HL-60 (cell line): ENCODE data around the gene PRDM1.

ENCODE experiments used
- DNase-seq, 2 experiments: peaks; one replicate each; pipeline ENCODE4 v3.0.0-alpha.2; 2010 to 2020; ENCODE audit warnings: low read depth in 1 of 2, low spot score in 1 of 2
- H3K27ac ChIP-seq: fragments of 250-450 bp; sonication (Bioruptor Pico); replicated peaks from 2 replicates; pipeline ENCODE4 v1.5.1; 2020; ENCODE audit warnings: mild to moderate bottlenecking, moderate library complexity
- H3K27me3 ChIP-seq: fragments of 250-450 bp; sonication (Bioruptor Pico); 2 replicates; pipeline ENCODE4 v1.5.1; 2021; ENCODE audit warnings: mild to moderate bottlenecking, moderate library complexity; ENCODE audit not compliant: insufficient read depth, poor library complexity, severe bottlenecking
- H3K4me3 ChIP-seq: replicated peaks from 2 replicates; pipeline ENCODE4 v1.5.1; 2011; ENCODE audit warnings: mild to moderate bottlenecking, control low read depth, low read length; ENCODE audit not compliant: insufficient read depth
- CTCF ChIP-seq: IDR thresholded peaks from one replicate; pipeline ENCODE4 v1.5.1; 2011; ENCODE audit warnings: low read length, control low read depth, inconsistent platforms; ENCODE audit not compliant: insufficient read depth
- GABPA ChIP-seq: IDR thresholded peaks from 2 replicates; pipeline ENCODE4 v1.6.1; 2012; ENCODE audit warnings: low read depth
- POLR2AphosphoS5 ChIP-seq: IDR thresholded peaks from 2 replicates; pipeline ENCODE4 v1.6.1; 2012; ENCODE audit warnings: low read depth
- SPI1 ChIP-seq: IDR thresholded peaks from 2 replicates; pipeline ENCODE4 v1.6.1; 2012; ENCODE audit warnings: low read depth, mild to moderate bottlenecking, borderline replicate concordance
- TF ChIP-seq, protein P1 (sequence below): IDR thresholded peaks from 2 replicates; pipeline ENCODE4 v1.6.1; 2012; ENCODE audit warnings: low read depth; ENCODE audit not compliant: insufficient replicate concordance

The PRDM1 gene

GRCh38 chr6:106120406-106120805 is 34.3 kb downstream of the PRDM1 start:
- Histone ChIP-seq H3K27me3 (no peaks in the 10 kb centered on the region), H3K4me3 (no peak overlapping the region), H3K27ac (no peak overlapping the region)
- TF ChIP-seq POLR2AphosphoS5 (no peak), GABPA (no peak), SPI1 (no peak), CTCF (no peak)
- TF ChIP-seq, protein P1, sequence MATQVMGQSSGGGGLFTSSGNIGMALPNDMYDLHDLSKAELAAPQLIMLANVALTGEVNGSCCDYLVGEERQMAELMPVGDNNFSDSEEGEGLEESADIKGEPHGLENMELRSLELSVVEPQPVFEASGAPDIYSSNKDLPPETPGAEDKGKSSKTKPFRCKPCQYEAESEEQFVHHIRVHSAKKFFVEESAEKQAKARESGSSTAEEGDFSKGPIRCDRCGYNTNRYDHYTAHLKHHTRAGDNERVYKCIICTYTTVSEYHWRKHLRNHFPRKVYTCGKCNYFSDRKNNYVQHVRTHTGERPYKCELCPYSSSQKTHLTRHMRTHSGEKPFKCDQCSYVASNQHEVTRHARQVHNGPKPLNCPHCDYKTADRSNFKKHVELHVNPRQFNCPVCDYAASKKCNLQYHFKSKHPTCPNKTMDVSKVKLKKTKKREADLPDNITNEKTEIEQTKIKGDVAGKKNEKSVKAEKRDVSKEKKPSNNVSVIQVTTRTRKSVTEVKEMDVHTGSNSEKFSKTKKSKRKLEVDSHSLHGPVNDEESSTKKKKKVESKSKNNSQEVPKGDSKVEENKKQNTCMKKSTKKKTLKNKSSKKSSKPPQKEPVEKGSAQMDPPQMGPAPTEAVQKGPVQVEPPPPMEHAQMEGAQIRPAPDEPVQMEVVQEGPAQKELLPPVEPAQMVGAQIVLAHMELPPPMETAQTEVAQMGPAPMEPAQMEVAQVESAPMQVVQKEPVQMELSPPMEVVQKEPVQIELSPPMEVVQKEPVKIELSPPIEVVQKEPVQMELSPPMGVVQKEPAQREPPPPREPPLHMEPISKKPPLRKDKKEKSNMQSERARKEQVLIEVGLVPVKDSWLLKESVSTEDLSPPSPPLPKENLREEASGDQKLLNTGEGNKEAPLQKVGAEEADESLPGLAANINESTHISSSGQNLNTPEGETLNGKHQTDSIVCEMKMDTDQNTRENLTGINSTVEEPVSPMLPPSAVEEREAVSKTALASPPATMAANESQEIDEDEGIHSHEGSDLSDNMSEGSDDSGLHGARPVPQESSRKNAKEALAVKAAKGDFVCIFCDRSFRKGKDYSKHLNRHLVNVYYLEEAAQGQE, result no peak
- DNase-seq, result no peak

DNA sequence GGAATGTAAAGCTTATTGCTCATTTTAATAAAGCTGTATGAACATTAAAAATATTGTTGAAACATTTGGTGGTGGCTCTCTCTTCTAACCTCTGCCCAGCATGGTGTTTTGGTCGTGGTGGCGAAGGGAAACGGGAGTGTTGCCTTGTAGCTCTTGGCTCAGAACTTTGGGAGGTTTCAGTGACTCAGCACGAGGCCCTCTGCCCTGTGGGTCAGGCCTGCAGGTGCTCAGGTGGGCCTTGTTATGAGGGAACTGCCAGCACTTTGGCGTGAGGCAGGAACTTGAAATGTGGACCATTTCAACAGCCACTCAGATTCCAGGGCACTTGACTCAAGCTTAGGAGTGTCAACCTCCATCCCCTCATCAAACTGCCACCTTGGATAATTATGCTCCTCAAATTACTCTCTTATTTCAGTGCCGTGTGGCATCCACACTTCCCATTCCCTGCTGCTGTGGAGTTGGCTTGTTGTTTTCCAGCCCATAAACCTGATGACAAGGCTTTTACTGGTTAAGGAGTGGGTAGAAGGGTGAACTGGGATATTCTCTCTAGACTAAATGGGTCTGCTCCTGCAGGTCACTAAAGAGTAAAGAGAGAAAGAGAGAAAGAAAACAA is 36.3 kb downstream of the PRDM1 start:
- TF ChIP-seq POLR2AphosphoS5 (no peak), GABPA (no peak), SPI1 (no peak), CTCF (no peak)
- TF ChIP-seq, protein P1, result no peak
- DNase-seq, result no peak

DNA sequence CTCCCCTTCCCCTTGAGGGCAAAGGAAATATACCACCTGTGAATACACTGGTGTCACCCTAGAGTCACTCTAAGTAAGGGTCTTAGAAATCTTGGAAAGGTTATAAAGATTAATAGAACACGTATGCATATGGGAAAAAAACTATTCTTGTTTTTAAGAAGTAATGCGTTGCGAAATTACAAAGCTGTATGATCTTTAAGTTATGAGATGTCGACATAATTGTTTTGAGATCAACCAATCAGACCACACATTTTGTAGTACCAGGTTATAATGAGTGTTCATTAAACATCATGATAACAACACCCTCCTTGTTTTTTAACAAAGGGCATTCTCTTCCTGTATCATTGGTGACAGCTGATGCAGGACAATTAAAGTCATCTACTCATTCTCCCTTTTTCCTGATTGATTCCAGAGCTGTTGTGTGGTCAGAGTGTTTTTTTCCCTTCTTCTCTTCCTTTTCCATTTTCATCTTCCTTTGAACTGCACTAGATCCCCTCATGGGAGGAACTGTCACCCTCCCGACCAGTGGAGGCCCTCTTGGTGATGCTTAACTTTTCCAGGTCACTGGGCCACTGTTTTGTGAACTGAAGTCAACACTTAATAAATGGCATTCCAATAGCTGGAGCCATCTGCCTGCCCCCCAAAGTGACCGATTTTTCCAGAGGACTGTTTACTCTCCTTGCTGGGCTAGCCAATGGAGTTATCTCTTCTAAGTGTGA is 37.0 kb downstream of the PRDM1 start:
- no peak overlapping the region for H3K4me3 ChIP-seq
- no peaks in the 10 kb centered on the region for H3K27me3 ChIP-seq
- no peak overlapping the region for H3K27ac ChIP-seq
- no peak for DNase-seq
- TF ChIP-seq, protein P1, result no peak
- TF ChIP-seq CTCF, result no peak
- no peak for TF ChIP-seq POLR2AphosphoS5

More for the DNA sequence above, 36.3 kb downstream of the PRDM1 start:
- Histone ChIP-seq H3K27ac (no peak overlapping the region), H3K4me3 (no peak overlapping the region), H3K27me3 (no peaks in the 10 kb centered on the region)
